GM19397 (cell line): ENCODE data around the gene TBX15.

Experiments used
- ATAC-seq: cut with Tn5 transposase; IDR thresholded peaks from one replicate; pipeline ENCODE4 v1.9.1; 2021; ENCODE audit warnings: mild to moderate bottlenecking, moderate library complexity; ENCODE audit not compliant: unreplicated experiment

Gene TBX15

DNA sequence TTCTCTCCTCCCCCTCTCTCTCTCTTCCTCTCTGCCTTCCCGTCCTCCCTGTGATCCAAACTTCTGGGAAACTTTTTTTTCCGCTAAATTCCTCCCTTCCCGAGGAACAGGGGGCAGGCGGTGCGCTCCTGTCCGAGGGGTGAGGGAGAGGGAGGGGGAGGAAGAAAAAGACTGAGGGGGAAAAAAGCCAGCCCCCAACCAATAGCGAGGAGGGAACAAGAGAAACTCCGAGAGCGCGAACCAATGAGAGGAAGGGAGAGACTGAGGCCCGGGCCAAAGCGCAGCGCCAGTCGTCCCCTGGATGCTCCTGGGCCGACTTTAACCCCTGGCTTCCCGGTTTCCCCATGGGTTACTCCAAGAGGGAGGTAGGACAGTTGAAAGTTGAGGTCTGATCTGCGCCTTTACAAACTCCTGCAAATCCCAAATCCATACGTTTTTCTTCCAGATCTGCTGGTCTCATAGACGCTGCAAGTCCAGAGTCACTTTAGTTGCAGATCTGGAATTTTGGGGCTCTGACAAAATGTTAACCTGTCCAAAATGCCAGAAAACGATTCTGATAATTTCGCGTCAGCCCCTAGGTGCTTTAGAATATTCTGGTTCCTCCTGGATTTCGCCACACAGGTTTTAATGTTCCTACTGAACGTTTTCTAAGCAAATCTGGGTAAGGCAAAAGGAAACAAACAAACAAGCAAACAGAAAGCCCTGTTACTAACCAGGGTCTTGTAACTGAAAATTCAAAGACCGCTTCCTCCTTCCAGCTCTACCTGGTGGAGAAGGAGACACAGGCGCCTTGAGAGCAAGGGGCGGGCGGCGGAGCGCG lies at the start of gene TBX15:
TSS of gene TBX15 (minus strand) at position 158 of the 820 bp plus-strand sequence. CDS start 548 bp downstream, outside the sequence.
- ATAC-seq = no peak

DNA sequence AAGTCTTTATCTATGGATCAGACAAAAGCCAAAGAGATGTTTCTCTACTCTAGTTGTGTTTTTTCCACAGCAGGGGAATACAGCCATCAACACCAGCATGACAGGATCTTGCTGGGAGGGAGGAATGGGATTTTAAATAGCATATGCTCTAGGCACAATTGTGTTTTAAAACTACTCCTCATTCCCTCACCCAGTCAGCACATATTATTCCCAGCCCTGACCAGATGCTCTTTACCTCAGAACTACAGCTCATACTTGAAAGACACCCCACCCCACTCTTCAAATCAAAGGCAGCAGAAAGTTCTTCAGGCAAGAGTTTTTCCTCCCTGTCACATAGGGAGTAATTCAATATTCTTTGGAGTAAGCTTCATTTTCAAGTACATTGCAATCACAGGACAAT lies 46.2 kb upstream of the TBX15 start:
- ATAC-seq = no peak

DNA sequence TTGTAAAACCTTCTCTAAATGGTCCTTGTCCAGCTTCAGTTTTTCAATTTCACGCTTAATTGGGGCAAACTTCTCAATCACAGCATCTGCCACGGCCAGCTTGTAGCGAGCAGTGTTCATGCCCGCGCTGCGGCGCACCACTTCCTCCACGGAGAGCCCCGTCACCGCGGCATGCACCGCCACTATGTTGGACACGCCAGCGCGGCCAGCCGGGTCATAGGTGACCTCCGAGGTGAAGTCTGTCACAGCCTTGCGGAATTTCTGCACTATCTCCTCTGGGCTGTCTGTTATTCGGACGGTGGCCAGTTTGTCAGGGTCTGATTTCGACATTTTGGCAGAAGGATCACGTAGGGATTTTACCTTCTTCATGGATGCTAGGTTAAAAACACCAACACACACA lies 44.8 kb upstream of the TBX15 start:
- no peak for ATAC-seq

DNA sequence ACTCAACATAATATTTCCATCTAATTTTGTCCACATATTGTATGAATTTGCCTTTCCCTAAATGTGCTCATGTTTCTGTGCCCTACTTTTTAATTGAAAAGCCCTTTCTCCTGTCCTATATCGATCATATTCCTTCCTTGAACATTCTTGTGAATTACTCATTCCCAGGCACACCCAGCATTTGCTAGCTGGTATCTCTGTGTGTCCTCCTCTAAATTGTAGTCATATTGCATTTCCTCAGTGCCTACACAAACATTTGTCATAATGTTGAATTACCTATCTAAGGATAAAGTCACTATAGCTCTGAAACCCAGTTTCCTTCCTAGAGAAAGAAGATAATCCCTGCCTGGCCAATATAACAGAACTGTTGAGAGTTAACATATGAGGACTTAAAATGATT lies 39.6 kb upstream of the TBX15 start:
- no peak for ATAC-seq

DNA sequence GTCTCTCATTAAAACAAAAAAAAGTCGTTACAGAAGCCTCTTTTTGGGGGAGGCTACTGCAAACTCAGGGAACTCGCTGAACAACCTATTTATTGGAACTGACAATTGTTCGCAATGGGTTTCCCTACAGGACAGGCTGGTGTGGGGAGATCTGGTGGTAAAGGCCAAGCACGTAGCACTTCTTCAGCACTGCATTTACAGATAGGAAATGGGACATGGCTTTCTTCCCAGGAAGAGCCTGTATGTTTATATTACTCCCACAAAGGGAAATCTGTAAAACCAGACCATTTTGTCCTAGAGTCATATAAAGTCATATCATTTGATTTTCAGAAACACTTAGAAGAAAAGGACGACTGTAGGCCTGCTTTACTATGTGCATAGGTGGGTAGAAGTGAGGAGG lies 38.8 kb upstream of the TBX15 start:
- no peak for ATAC-seq

DNA sequence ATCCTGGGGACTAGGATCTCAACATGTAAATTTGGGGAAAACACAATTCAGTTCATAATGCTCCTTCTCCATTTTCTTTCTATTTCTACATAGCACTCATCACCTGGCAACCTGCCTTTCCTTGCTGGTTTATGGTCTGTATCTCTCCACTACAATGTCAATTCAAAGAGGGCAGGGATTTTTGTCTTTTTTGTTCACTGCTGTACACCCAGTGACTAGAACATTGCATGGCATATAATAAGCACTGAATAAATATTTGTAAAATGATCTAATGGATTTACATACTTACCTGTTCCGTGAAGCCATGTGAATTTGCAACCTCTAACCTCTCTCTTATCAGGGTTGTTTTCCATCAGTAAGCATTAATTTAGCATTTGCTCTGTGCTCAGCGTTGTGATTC lies 27.4 kb upstream of the TBX15 start:
- ATAC-seq = no peak

DNA sequence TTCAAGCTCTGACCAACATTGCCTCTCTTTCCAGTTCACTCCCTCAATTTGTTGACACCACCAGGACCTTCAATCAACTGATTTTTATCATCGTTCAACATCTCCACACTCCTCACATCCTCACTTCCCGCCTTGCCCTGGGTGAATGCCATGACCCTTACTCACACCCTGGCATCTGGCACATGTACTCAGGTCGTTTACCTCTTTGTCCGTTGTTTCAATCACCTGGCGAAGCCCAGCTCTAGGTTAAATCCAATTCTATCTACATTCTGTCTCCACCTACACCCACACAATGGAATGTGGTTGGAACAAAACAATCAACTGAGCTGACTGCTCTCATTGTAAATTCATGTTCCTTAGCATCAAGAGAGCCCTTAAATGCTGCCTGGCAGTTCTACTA lies 24.2 kb upstream of the TBX15 start:
- no peak for ATAC-seq

DNA sequence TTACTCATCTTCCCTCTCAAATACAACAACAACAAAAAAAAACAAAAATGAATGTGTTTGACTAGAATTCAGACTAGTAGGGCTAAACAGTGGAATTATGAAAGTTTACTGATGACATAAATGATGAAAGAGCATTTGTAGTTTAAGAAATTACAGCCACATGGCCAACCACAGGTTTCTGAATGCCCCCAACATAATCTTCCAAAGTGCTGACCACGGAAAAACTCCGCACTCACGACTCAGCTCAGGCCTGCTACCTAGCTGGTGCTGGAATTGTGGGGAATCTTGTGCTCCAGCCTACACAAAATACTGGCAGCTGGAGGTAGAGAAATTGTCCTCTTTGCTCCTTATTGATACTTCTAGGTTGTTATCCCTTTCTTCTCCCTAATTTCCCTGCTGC lies 23.6 kb upstream of the TBX15 start:
- no peak for ATAC-seq

DNA sequence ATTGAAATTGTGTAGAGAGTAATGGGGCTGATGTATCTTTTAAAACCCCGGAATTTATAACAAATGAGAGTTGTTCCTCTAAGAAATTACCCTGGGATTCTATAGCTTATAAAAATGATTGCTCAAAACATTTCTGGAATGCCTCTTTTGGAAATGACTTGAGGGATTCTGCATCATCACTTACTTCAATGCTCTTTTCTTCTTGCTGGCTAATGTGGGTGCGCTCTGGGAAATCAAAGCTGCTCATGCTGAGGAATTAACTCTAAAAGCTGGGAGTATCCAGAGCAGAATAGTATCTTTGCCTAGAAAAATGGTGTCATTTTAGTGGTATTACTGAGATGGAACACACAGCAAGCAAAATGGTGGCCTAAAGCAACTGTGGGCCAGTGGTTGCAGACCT lies 23.0 kb upstream of the TBX15 start:
- no peak for ATAC-seq

DNA sequence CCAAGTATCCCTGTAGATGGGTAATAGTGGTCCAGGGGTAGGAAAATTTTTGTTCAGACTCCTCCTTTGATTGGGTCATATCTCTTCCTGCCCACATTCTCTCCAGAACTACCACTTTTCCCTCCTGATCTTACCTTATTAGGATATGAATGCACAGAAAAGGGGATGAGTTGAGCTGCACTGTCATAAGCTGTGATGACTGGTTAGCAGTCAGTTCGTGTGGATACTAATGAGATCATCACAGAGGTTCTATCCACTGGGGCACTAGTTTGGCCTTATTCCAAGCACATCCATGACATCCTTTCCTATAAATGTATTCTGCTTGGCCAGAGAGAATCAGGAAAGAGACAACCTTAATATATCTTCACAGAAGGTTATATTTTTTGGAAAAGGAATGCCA lies 22.1 kb upstream of the TBX15 start:
- no peak for ATAC-seq

DNA sequence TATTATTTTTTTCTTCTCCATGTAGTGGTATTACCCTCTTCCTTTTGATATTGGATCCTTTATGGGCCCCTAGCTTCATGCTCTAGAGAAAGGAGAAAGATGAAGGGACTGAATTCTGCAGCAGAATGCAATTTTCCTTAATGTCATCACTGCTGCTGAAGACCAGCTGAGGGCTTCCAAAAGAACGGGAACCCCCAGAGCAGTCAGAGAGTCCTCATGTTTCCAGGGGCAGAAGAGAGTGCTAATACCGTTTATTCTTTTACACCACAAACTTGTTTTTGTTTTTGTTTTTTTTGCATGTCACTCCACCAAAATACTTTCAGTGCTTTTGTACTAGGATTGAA lies 21.1 kb upstream of the TBX15 start:
- no peak for ATAC-seq

DNA sequence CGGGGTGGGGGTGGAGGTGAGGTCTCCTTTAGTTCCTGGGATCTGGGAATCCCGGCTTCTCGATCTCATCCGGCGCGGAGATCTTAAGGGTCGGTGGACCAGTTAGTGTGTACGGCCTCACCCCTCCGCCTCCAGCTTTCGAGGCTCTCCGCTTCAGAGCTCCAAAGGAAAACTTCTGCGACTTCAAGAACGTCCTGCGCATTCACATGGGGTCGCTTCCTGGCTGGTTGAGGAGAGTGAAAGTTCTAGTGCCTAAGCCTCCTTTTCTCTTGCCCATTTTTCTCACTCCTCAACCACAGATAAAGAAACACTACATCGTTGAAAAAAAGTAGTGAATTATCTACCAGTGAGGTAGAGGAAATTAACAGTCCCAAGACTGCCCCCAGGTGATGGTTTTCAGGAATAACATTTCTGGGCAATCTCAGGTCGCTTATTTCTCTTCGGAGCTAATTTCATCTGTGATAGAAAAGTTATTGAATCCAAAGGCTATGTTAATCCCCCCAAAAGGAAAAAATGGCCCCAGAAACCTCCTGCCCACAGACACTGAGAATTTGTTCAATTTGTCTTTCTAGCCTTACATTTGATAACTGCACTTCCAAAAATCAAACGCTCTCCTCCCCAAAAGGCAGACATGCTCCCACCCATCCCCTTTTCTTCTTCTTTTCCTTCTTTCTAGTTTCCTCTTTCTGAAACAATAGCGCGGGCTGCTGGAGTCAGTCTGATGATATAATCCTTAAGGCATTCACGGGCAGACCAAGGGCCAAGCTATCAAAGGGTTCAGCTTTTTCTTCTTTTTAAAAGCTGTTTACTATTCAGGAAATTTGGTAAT lies 20.6 kb upstream of the TBX15 start:
- ATAC-seq = peak; percentile 43

DNA sequence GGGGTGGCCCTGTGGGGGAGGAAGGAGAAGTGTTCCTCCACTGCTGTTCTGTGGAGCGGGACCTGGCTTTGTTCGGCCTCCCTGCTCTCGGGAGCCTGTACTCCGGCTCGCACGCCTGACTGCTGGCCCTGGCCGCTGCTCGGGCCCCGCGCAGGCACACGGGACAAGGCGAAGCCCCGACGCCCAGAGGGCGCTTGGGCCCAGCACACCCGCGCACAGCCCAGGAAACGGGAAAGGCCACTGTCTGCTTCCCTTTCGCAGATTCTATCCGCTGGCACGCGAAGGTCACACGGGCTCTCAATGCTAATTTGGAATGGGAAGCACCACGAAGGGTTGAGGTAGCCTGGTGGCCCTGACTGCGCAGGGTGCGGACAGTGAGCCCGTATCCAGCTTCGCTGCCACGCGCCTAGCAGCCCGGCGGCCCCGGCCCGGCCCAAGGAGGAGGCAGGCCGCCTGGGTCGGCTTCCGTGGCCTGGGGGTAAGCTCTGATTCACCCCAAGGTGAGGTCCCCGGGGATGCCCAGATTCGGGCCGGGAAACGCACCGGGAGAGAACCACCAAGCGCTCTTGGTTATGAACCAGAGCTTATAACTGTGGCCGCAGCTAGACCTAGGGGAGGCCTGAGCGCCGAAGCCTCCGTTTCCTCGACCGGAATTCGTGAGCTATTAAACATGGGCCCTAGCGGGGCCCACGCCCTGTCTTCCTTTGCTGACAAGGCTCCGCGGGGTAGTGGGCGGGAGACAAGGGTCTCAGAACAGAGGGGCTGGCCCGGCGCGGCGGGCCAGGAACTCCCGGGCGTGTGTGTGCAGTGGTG lies 19.7 kb upstream of the TBX15 start:
- no peak for ATAC-seq

DNA sequence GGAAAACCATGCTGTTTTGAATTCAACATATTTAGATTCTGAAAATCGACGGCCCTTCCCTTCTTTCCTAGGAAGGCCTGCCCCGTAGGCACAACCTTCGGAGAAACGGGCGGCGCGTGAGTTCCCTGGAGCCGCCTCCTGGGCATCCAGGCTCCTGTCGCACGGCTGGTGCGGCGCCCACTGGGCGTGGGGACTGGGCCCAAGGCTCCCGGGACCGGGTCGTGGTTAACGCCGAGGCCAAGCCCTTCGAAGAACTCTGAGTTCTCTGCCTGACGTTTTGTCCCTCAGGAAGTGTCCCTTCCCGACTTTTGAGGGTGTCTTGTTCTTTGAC lies 19.2 kb upstream of the TBX15 start:
- no peak for ATAC-seq

DNA sequence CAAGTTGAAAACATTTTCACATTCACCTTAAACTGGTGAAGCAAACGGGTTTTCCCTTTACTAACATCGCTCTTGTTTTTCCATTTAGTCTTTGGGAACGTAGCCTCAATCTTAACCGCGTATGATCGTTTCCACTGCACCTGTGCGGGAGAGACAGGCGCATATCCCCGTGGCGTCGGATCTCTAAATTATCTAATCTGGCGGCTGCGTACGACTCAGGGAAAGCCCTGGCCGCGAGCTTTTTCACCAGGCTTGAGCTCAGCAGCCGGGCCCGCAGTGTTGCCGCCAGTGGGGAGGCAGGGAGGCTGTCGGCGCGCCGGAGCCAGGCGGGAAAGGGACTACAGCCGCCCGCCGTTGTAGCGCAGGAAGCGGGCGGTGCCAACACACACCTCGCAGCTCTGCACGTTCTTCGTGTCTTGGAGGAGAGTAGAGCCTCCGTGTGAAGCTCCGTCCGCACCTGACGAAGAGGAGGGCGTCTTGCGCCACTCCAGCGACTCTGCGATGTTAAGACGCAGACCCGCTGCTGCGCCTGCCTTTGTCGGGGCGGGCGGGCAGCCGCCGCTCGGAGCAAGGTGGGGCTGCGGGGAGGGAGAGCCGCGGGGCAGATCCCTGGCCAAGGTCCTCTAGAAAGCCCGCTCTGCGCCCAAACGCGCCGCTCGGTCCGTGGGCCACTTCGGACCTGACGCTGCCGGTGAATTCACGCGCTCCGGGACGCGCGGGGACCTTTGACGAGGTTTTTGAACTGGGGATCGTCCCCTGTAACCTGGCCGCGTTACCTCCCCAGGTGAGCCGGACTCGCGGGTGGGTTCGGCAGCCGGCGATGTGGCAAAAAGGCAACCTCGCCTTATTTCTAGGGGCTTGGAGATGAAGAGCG lies 18.5 kb upstream of the TBX15 start:
- ATAC-seq = no peak

DNA sequence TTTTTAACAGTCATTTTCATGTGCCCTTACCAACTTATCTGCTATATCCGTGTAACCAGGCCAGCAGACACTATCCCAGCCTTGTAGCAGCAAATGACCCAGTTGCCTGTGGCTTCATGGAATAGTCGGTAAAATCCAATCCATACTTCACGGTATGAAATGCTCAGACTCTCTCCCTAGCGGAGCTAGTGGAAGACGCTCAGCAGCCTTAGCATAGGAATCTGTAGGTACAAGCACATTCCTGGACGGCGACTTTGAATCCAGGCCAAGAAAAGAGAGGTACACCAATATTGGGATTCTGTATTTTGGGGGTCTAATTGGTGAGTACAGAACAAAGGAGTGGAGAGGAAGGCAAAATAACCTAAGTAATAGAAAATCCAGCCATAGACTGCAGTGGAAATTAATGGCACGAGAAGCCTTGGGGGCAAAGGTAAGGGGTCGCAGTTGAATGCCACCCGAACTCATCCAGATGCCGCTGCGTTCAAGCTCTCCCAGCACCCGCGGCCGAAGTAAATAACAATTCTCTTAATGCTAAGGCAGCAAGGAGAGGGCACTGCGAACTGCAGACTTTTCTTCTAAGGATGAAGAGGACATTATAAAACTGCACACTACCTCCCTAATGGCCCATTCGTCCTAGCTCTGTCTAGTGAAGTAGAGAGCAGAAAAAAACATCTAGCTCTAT lies 17.7 kb upstream of the TBX15 start:
- ATAC-seq = no peak

DNA sequence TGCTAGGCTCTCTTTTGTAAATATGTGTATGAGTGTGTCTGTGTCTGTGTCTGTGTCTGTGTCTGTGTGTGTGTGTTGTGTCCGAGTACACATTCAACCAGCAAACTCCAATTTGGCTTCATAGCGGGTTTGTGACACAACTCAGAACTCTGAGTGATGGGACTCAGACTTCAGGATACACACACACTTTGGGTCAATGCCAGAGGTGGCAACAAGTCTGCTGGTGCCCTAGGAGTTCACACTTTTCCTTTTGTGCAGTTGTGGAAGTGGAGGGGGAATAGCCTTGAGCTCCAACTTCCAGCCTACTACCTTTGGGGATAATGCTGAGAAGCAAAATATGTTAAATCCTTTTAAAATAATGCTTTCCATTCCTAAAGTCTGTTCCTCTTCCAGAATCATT lies 16.6 kb upstream of the TBX15 start:
- no peak for ATAC-seq

DNA sequence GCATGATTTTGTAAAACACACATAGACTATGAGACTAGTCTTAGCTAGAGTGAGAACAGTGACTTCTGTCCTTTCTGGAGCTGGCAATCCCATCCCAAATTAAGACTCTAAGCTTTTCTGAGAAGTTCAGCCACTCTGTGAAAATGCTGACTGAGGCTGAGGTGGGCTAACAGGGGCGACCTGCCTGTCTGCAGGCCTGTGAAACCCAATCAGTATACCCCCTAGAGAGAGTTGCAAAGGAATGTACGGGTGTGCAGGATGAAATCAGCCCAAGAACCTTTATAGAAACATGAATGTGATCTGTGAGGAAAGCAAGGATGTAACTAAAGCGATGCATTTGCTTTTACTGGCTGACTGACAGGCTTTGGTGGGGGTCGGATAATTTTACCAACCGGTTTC lies 16.0 kb upstream of the TBX15 start:
- ATAC-seq = no peak

DNA sequence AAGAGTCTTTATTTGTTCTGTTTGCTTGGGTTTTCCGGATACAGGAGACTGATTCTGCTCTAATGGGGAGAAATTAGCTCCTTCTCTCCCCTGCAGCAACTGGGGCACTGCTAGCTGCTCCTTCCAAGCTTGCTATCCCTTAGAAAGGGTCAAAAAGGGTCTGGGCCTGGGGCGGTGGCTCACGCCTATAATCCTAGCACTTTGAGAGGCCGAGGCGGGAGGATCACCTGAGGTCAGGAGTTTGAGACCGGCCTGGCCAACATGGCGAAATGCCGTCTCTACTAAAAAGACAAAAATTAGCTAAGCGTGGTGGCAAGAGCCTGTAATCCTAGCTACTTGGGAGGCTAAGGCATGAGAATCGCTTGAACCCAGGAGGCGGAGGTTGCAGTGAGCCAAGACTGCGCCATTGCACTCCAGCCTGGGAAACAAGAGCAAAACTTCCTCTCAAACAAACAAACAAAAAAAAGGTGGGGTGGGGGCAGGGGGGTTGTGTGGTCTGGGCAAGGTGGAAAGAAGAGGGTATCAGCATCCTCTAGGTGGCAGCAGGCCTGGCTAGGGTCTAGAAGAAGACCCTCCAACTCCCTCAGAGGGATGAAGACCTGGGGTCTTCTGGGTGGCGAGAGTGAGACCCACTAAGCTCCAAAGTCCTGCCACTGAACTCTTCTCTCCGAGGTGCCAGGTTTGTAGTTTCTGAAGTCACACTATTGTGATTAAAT lies 15.4 kb upstream of the TBX15 start:
- ATAC-seq = no peak
